ENCODE results near the gene OTUB1.

The OTUB1 gene

GRCh38 chr11:64013141-64013896, 27.1 kb downstream of the OTUB1 start:
- H3K4ac ChIP-seq (ENCODE audit: low read depth in 1 of 2, low read length in 2 of 2) = no peak overlapping the region
- H2BK12ac ChIP-seq (ENCODE audit: low read length in 2 of 2) = no peak overlapping the region
- peaks cover 0 to 10% of the 10 kb centered on the region in 2 experiments for H3K27me3 ChIP-seq (ENCODE audit: control insufficient read depth in 1 of 2, insufficient read depth in 1 of 2, low read length in 2 of 2)
- H2BK5ac ChIP-seq (ENCODE audit: low read depth, low read length, poor library complexity, severe bottlenecking) = no peak overlapping the region
- H3K4me2 ChIP-seq (ENCODE audit: low read length, poor library complexity, severe bottlenecking) = no peak overlapping the region
- peaks cover 8% of the 10 kb centered on the region for H3K4me1 ChIP-seq (ENCODE audit: control insufficient read depth, insufficient read depth, low read depth, low read length)
- H3K14ac ChIP-seq (ENCODE audit: low read length in 2 of 2) = no peak overlapping the region
- H3K9ac ChIP-seq (ENCODE audit: low read length) = no peak overlapping the region
- H3K4me3 ChIP-seq (ENCODE audit: insufficient read depth in 1 of 2, low read depth in 1 of 2, low read length in 2 of 2) = no peak overlapping the region
- H2AFZ ChIP-seq (ENCODE audit: low read depth, low read length) = no peak overlapping the region
- no peak overlapping the region for H3K27ac ChIP-seq (ENCODE audit: low read length, poor library complexity, severe bottlenecking)
- no peak overlapping the region for H2BK15ac ChIP-seq (ENCODE audit: low read depth, poor library complexity, severe bottlenecking)
- DNase-seq = no peak
- H3K9me3 ChIP-seq (ENCODE audit: control insufficient read depth, low read length) = no peaks in the 10 kb centered on the region
- H3K79me1 ChIP-seq (replicated peaks; ENCODE audit: low read length, poor library complexity, severe bottlenecking) = no peaks in the 10 kb centered on the region
- no peak overlapping the region for H4K91ac ChIP-seq (ENCODE audit: low read length)
- no peak overlapping the region for H2AK5ac ChIP-seq (ENCODE audit: low read length, severe bottlenecking)
- 89% methylated on average over 14 of the region's 16 CpGs for WGBS
- H4K8ac ChIP-seq (ENCODE audit: low read length) = no peak overlapping the region
- H3K36me3 ChIP-seq (ENCODE audit: control insufficient read depth in 1 of 2, insufficient read depth in 2 of 2, low read depth in 1 of 2, low read length in 2 of 2) = no peaks in the 10 kb centered on the region
- no peak overlapping the region for H3K18ac ChIP-seq (ENCODE audit: low read depth in 1 of 2, low read length in 2 of 2)
- no peak overlapping the region for H3K23ac ChIP-seq (ENCODE audit: low read length in 2 of 2)
- no peak overlapping the region for H2BK120ac ChIP-seq (ENCODE audit: low read depth, low read length)

- Histone ChIP-seq H3K4me3 (ENCODE audit: insufficient read depth in 1 of 2, low read depth in 1 of 2, low read length in 2 of 2) (no peak overlapping the region), H3K79me1 (replicated peaks; ENCODE audit: low read length, poor library complexity, severe bottlenecking) (no peaks in the 10 kb centered on the region), H3K9me3 (ENCODE audit: control insufficient read depth, low read length) (no peaks in the 10 kb centered on the region), H3K23ac (ENCODE audit: low read length in 2 of 2) (no peak overlapping the region), H2AFZ (ENCODE audit: low read depth, low read length) (no peak overlapping the region), H4K91ac (ENCODE audit: low read length) (no peak overlapping the region), H3K4me2 (ENCODE audit: low read length, poor library complexity, severe bottlenecking) (no peak overlapping the region), H3K14ac (ENCODE audit: low read length in 2 of 2) (no peak overlapping the region), H3K36me3 (ENCODE audit: control insufficient read depth in 1 of 2, insufficient read depth in 2 of 2, low read depth in 1 of 2, low read length in 2 of 2) (no peaks in the 10 kb centered on the region), H2BK15ac (ENCODE audit: low read depth, poor library complexity, severe bottlenecking) (no peak overlapping the region), H3K4me1 (ENCODE audit: control insufficient read depth, insufficient read depth, low read depth, low read length) (peaks cover 7% of the 10 kb centered on the region), H2BK12ac (ENCODE audit: low read length in 2 of 2) (no peak overlapping the region), H3K9ac (ENCODE audit: low read length) (no peak overlapping the region), H3K27me3 (ENCODE audit: control insufficient read depth in 1 of 2, insufficient read depth in 1 of 2, low read length in 2 of 2) (peaks cover 0 to 18% of the 10 kb centered on the region in 2 experiments), H3K18ac (ENCODE audit: low read depth in 1 of 2, low read length in 2 of 2) (no peak overlapping the region), H3K27ac (ENCODE audit: low read length, poor library complexity, severe bottlenecking) (no peak overlapping the region), H4K8ac (ENCODE audit: low read length) (no peak overlapping the region), H2BK5ac (ENCODE audit: low read depth, low read length, poor library complexity, severe bottlenecking) (no peak overlapping the region), H2BK120ac (ENCODE audit: low read depth, low read length) (no peak overlapping the region), H2AK5ac (ENCODE audit: low read length, severe bottlenecking) (no peak overlapping the region), H3K4ac (ENCODE audit: low read depth in 1 of 2, low read length in 2 of 2) (no peak overlapping the region)
- DNase-seq = no peak
- 52% methylated on average over 7 of the region's 11 CpGs for WGBS
Measured at GRCh38 chr11:64014356-64014755, 28.1 kb downstream of the OTUB1 start.

GRCh38 chr11:64015510-64015909, 29.3 kb downstream of the OTUB1 start:
- H3K4me2 ChIP-seq (ENCODE audit: low read length, poor library complexity, severe bottlenecking) = no peak overlapping the region
- no peak overlapping the region for H2BK5ac ChIP-seq (ENCODE audit: low read depth, low read length, poor library complexity, severe bottlenecking)
- no peak overlapping the region for H3K23ac ChIP-seq (ENCODE audit: low read length in 2 of 2)
- peaks cover 9 to 28% of the 10 kb centered on the region in 2 experiments for H3K27me3 ChIP-seq (ENCODE audit: control insufficient read depth in 1 of 2, insufficient read depth in 1 of 2, low read length in 2 of 2)
- DNase-seq = no peak
- WGBS = 90% methylated on average over 15 of the region's 20 CpGs
- H2BK120ac ChIP-seq (ENCODE audit: low read depth, low read length) = no peak overlapping the region
- no peak overlapping the region for H2AK5ac ChIP-seq (ENCODE audit: low read length, severe bottlenecking)
- H4K8ac ChIP-seq (ENCODE audit: low read length) = no peak overlapping the region
- no peaks in the 10 kb centered on the region for H3K79me1 ChIP-seq (replicated peaks; ENCODE audit: low read length, poor library complexity, severe bottlenecking)
- no peak overlapping the region for H3K4me3 ChIP-seq (ENCODE audit: insufficient read depth in 1 of 2, low read depth in 1 of 2, low read length in 2 of 2)
- H2BK12ac ChIP-seq (ENCODE audit: low read length in 2 of 2) = no peak overlapping the region
- H3K9ac ChIP-seq (ENCODE audit: low read length) = no peak overlapping the region
- no peak overlapping the region for H2AFZ ChIP-seq (ENCODE audit: low read depth, low read length)
- H3K4me1 ChIP-seq (ENCODE audit: control insufficient read depth, insufficient read depth, low read depth, low read length) = peaks cover 7% of the 10 kb centered on the region
- H3K4ac ChIP-seq (ENCODE audit: low read depth in 1 of 2, low read length in 2 of 2) = no peak overlapping the region
- no peak overlapping the region for H3K18ac ChIP-seq (ENCODE audit: low read depth in 1 of 2, low read length in 2 of 2)
- H3K14ac ChIP-seq (ENCODE audit: low read length in 2 of 2) = no peak overlapping the region
- H3K27ac ChIP-seq (ENCODE audit: low read length, poor library complexity, severe bottlenecking) = no peak overlapping the region
- H3K36me3 ChIP-seq (ENCODE audit: control insufficient read depth in 1 of 2, insufficient read depth in 2 of 2, low read depth in 1 of 2, low read length in 2 of 2) = no peaks in the 10 kb centered on the region
- H4K91ac ChIP-seq (ENCODE audit: low read length) = no peak overlapping the region
- H2BK15ac ChIP-seq (ENCODE audit: low read depth, poor library complexity, severe bottlenecking) = no peak overlapping the region
- H3K9me3 ChIP-seq (ENCODE audit: control insufficient read depth, low read length) = no peaks in the 10 kb centered on the region

- DNase-seq = no peak
- no peak overlapping the region for H3K27ac ChIP-seq (ENCODE audit: low read length, poor library complexity, severe bottlenecking)
- no peak overlapping the region for H3K18ac ChIP-seq (ENCODE audit: low read depth in 1 of 2, low read length in 2 of 2)
- H3K36me3 ChIP-seq (ENCODE audit: control insufficient read depth in 1 of 2, insufficient read depth in 2 of 2, low read depth in 1 of 2, low read length in 2 of 2) = no peaks in the 10 kb centered on the region
- no peak overlapping the region for H2BK12ac ChIP-seq (ENCODE audit: low read length in 2 of 2)
- H3K27me3 ChIP-seq (ENCODE audit: control insufficient read depth in 1 of 2, insufficient read depth in 1 of 2, low read length in 2 of 2) = peaks cover 10 to 35% of the 10 kb centered on the region in 2 experiments
- H3K4ac ChIP-seq (ENCODE audit: low read depth in 1 of 2, low read length in 2 of 2) = peak overlapping the region in 1 of 2 experiments; percentile 43
- no peak overlapping the region for H3K23ac ChIP-seq (ENCODE audit: low read length in 2 of 2)
- H3K79me1 ChIP-seq (replicated peaks; ENCODE audit: low read length, poor library complexity, severe bottlenecking) = no peaks in the 10 kb centered on the region
- no peak overlapping the region for H3K9ac ChIP-seq (ENCODE audit: low read length)
- no peak overlapping the region for H2AK5ac ChIP-seq (ENCODE audit: low read length, severe bottlenecking)
- 90% methylated on average over 30 of the region's 35 CpGs for WGBS
- no peak overlapping the region for H4K91ac ChIP-seq (ENCODE audit: low read length)
- H3K4me1 ChIP-seq (ENCODE audit: control insufficient read depth, insufficient read depth, low read depth, low read length) = peaks cover 7% of the 10 kb centered on the region
- H3K14ac ChIP-seq (ENCODE audit: low read length in 2 of 2) = no peak overlapping the region
- no peak overlapping the region for H2BK15ac ChIP-seq (ENCODE audit: low read depth, poor library complexity, severe bottlenecking)
- H4K8ac ChIP-seq (ENCODE audit: low read length) = no peak overlapping the region
- no peak overlapping the region for H2BK5ac ChIP-seq (ENCODE audit: low read depth, low read length, poor library complexity, severe bottlenecking)
- no peak overlapping the region for H2BK120ac ChIP-seq (ENCODE audit: low read depth, low read length)
- H2AFZ ChIP-seq (ENCODE audit: low read depth, low read length) = no peak overlapping the region
- H3K4me2 ChIP-seq (ENCODE audit: low read length, poor library complexity, severe bottlenecking) = no peak overlapping the region
- H3K4me3 ChIP-seq (ENCODE audit: insufficient read depth in 1 of 2, low read depth in 1 of 2, low read length in 2 of 2) = no peak overlapping the region
- H3K9me3 ChIP-seq (ENCODE audit: control insufficient read depth, low read length) = no peaks in the 10 kb centered on the region
Measured at GRCh38 chr11:64015935-64016845, 30.0 kb downstream of the OTUB1 start.

All from mesenchymal stem cell (in vitro differentiated cells and primary cell).